Natural killer cell (primary cell): ENCODE results near the gene ABCB4. TPM values are rescaled to one million over a fixed set of nuclear protein-coding genes. Genes with fewer than 3 reads are reported as not detected.
A peak's percentile ranks its signal among the peaks of the same experiment; 100 is the strongest.

Source experiments
- ATAC-seq, 3 donors: fragments of 150-1000 bp in 2 of 3; fragments of 200-7000 bp in 1 of 3; cut with Tn5 transposase; 1 replicate in 1 of 3; 2 replicates in 2 of 3; pipeline ENCODE4 v1.10.0; 2021; ENCODE audit warnings: mild to moderate bottlenecking in 2 of 3, moderate library complexity in 2 of 3
- DNase-seq, 2 donors: peaks; one replicate each; pipeline versions ENCODE4 v3.0.0 to v3.0.0-alpha.2; 2013 to 2021; ENCODE audit warnings: mixed read lengths in 1 of 2
- H3K27ac ChIP-seq: one replicate; pipeline ENCODE4 v1.5.1; 2013; ENCODE audit warnings: mild to moderate bottlenecking, low read length
- H3K27me3 ChIP-seq: one replicate; pipeline ENCODE4 v1.6.1; 2013; ENCODE audit warnings: low read length; ENCODE audit not compliant: control insufficient read depth, insufficient read depth
- H3K36me3 ChIP-seq: one replicate; pipeline ENCODE4 v1.6.1; 2013; ENCODE audit warnings: low read length; ENCODE audit not compliant: control insufficient read depth, insufficient read depth
- H3K4me1 ChIP-seq: one replicate; pipeline ENCODE4 v1.6.1; 2013; ENCODE audit warnings: low read length; ENCODE audit not compliant: control insufficient read depth, insufficient read depth
- H3K4me3 ChIP-seq: one replicate; pipeline ENCODE4 v1.5.1; 2013; ENCODE audit warnings: low read length
- H3K9me3 ChIP-seq: one replicate; pipeline ENCODE4 v1.6.1; 2013; ENCODE audit warnings: low read length; ENCODE audit not compliant: control insufficient read depth, insufficient read depth
- H3K27ac Mint-ChIP-seq, 2 donors: one replicate each; pipeline ENCODE4 v1.8.0; 2022; ENCODE audit warnings: mild to moderate bottlenecking in 2 of 2, mixed read lengths in 2 of 2, moderate library complexity in 1 of 2
- H3K27me3 Mint-ChIP-seq, 2 donors: one replicate each; pipeline ENCODE4 v1.8.0; 2022; ENCODE audit warnings: low read depth in 2 of 2, mixed read lengths in 2 of 2
- H3K36me3 Mint-ChIP-seq: one replicate; pipeline ENCODE4 v1.8.0; 2022; ENCODE audit warnings: mixed read lengths
- H3K4me1 Mint-ChIP-seq, 2 donors: one replicate each; pipeline ENCODE4 v1.8.0; 2022; ENCODE audit warnings: mixed read lengths in 2 of 2
- H3K4me3 Mint-ChIP-seq: one replicate; pipeline ENCODE4 v1.8.0; 2022; ENCODE audit warnings: mild to moderate bottlenecking, moderate library complexity, mixed read lengths
- H3K9me3 Mint-ChIP-seq, 2 donors: one replicate each; pipeline ENCODE4 v1.8.0; 2022; ENCODE audit warnings: mixed read lengths in 2 of 2
- WGBS: methylation state at CpG from one replicate; pipeline ENCODE4 v1.1.7; 2013; ENCODE audit warnings: missing lambda C conversion rate; ENCODE audit not compliant: insufficient coverage; 5-methylcytosine and 5-hydroxymethylcytosine counted together
- intact Hi-C: fragments of 100-400 bp; cut with micrococcal nuclease; formaldehyde crosslinking; loops from one replicate; pipeline ENCODE4 v1.14.2; 2022
- total RNA-seq, 4 donors: library from RNA; stranded (reverse); fragments of 120-200 nt in 1 of 4; gene quantifications; one replicate each; pipeline versions ENCODE4 v1.2.3 to v1.2.4, GENCODE V29; 2013 to 2022
- TF ChIP-seq, protein P1 (sequence below): fragments of 200-600 bp; IDR thresholded peaks from one replicate; pipeline ENCODE4 v1.8.0; 2022; ENCODE audit warnings: antibody characterized with exemption

ABCB4 gene
- total RNA-seq, 3 donors from 2014 or later (not counting 1 experiment from before 2014, with no cell fraction given): 0.14 to 0.63 (median 0.50) TPM

DNA sequence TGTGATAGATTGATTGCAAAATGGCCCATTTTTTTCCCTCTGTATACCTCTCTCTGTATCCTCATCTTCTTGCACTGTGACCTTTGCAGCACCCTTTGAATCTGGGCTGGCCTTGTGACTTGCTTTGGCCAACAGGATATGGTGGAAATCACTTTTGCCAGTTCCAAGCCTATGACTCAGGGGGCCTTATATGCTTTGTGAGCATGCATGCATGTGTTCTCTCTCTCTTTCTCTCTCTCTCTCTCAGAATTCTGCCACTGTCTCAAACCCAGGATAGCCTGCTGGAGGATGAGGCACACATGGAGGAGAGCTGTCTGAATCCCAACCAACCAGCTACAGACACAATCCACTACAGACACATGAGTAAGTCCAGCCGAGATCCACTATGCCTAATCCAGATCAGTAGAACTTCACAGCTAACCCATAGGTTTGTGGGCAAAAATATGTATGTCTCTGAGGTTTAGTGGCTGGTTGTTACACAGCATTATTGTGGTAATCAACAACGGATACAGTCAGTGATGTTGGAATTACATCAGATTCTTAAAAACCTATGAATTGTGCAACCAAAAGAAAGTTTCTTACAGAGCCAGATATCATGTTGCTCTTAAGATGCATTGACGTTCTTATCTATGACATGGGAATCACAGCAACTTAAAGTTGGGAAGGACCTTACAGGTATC lies 41.8 kb upstream of the ABCB4 start:
- H3K27me3 ChIP-seq: no peaks in the 10 kb centered on the region
- H3K27ac ChIP-seq: no peak overlapping the region
- no peaks in the 10 kb centered on the region for H3K9me3 ChIP-seq
- Mint-ChIP-seq H3K27ac (no peak overlapping the region), H3K9me3 (no peaks in the 10 kb centered on the region), H3K4me1 (peaks cover 11 to 17% of the 10 kb centered on the region in 2 donors), H3K4me3 (no peak overlapping the region), H3K27me3 (no peaks in the 10 kb centered on the region), H3K36me3 (peaks cover 24% of the 10 kb centered on the region)
- no peaks in the 10 kb centered on the region for H3K4me1 ChIP-seq
- intact Hi-C loops: no loop called here
- DNase-seq (no peak), ATAC-seq (no peak)
- TF ChIP-seq, protein P1, sequence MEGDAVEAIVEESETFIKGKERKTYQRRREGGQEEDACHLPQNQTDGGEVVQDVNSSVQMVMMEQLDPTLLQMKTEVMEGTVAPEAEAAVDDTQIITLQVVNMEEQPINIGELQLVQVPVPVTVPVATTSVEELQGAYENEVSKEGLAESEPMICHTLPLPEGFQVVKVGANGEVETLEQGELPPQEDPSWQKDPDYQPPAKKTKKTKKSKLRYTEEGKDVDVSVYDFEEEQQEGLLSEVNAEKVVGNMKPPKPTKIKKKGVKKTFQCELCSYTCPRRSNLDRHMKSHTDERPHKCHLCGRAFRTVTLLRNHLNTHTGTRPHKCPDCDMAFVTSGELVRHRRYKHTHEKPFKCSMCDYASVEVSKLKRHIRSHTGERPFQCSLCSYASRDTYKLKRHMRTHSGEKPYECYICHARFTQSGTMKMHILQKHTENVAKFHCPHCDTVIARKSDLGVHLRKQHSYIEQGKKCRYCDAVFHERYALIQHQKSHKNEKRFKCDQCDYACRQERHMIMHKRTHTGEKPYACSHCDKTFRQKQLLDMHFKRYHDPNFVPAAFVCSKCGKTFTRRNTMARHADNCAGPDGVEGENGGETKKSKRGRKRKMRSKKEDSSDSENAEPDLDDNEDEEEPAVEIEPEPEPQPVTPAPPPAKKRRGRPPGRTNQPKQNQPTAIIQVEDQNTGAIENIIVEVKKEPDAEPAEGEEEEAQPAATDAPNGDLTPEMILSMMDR: no peak
- H3K36me3 ChIP-seq: peaks cover 59% of the 10 kb centered on the region
- no peak overlapping the region for H3K4me3 ChIP-seq
- WGBS: 86% methylated on average over 2 of the region's 3 CpGs

DNA sequence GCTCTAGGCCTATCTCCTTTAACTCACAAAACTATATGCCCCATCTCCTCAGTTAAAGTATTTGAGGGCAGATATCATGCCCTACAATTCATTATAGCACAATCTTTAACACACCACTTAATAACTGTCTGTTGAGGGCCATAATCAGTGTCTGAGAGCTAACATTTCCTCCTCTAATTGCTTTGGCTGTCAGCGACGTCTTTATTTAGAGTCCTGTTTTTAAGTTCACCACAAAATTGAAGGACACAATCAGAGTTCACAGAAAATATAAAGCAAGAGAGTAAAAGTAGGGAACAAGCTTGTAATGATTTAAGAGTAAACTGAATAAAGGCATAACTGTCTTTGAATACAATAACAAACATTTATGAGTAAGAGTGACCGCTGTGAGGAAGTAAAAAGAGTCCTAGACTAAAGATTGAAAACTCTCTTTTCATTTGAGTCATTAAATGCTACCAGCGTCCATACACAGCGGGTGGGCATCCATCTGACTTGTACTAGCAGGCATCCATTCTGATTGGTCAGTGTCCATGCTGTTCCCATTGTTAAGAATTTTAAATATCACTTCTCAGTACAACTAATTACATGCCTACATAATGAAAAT lies 38.4 kb upstream of the ABCB4 start:
- Histone ChIP-seq H3K9me3 (no peaks in the 10 kb centered on the region), H3K36me3 (peaks cover 63% of the 10 kb centered on the region), H3K27ac (no peak overlapping the region), H3K4me1 (no peaks in the 10 kb centered on the region), H3K27me3 (no peaks in the 10 kb centered on the region), H3K4me3 (no peak overlapping the region)
- H3K9me3 Mint-ChIP-seq: no peaks in the 10 kb centered on the region
- H3K36me3 Mint-ChIP-seq: peaks cover 25% of the 10 kb centered on the region
- WGBS: 96% methylated on average over 5 of the region's 5 CpGs
- H3K4me1 Mint-ChIP-seq: peaks cover 25% of the 10 kb centered on the region in 2 donors
- TF ChIP-seq, protein P1: no peak
- intact Hi-C loops: no loop called here
- H3K4me3 Mint-ChIP-seq: no peak overlapping the region
- no peak for DNase-seq
- ATAC-seq: no peak
- peak overlapping the region in 1 of 2 donors; percentile 17 for H3K27ac Mint-ChIP-seq
- no peaks in the 10 kb centered on the region for H3K27me3 Mint-ChIP-seq

DNA sequence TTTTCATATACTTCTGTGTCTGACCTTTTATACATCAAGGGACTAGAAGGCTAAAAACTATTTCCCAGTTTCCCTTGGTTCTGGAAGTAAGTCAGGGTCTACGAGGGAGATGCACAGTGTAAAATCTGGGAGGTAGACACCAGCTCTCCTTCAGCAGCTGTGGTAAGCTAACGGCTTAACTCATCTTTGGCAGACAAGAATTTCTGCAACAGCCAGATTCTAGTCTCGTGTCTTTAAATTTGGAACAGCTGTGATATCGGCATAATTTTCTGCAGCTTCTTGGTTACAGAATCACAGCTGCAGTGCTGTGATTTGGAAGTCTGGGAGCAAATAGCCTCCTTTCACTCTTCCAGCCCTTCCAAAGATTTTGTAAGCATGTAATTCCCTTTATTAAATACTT lies 37.4 kb upstream of the ABCB4 start:
- H3K27me3 ChIP-seq: no peaks in the 10 kb centered on the region
- intact Hi-C loops: no loop called here
- no peaks in the 10 kb centered on the region for H3K4me1 ChIP-seq
- H3K27me3 Mint-ChIP-seq: no peaks in the 10 kb centered on the region
- TF ChIP-seq, protein P1: no peak
- DNase-seq (no peak), ATAC-seq (no peak)
- H3K36me3 ChIP-seq: peaks cover 64% of the 10 kb centered on the region
- no peaks in the 10 kb centered on the region for H3K9me3 ChIP-seq
- no peak overlapping the region for H3K4me3 ChIP-seq
- H3K27ac ChIP-seq: no peak overlapping the region
- no peak overlapping the region for H3K27ac Mint-ChIP-seq
- no peaks in the 10 kb centered on the region for H3K9me3 Mint-ChIP-seq
- 96% methylated on average over 4 of the region's 4 CpGs for WGBS
- H3K4me3 Mint-ChIP-seq: no peak overlapping the region
- peaks cover 31% of the 10 kb centered on the region for H3K36me3 Mint-ChIP-seq
- H3K4me1 Mint-ChIP-seq: peaks cover 25% of the 10 kb centered on the region in 2 donors
